CD4-positive, CD25-positive, alpha-beta regulatory T cell (primary cell): ENCODE data around the gene HIVEP3. TPM values are rescaled to one million over a fixed set of nuclear protein-coding genes. Genes with fewer than 3 reads are reported as not detected.

ENCODE experiments used
- ATAC-seq, 2 donors: fragments of 150-1000 bp; cut with Tn5 transposase; one replicate each; pipeline ENCODE4 v1.10.0; 2021; ENCODE audit warnings: low read depth in 2 of 2, moderate number of reproducible peaks in 2 of 2, moderate library complexity in 1 of 2
- DNase-seq, 3 donors: peaks; one replicate each; pipeline versions ENCODE4 v3.0.0 to v3.0.0-alpha.2; 2012 to 2022; ENCODE audit warnings: mixed read lengths in 1 of 3
- H3K27ac ChIP-seq: one replicate; pipeline ENCODE4 v1.7.0; 2013; ENCODE audit warnings: mild to moderate bottlenecking, low read length; ENCODE audit not compliant: insufficient read depth, poor library complexity, severe bottlenecking
- H3K27me3 ChIP-seq: one replicate; pipeline ENCODE4 v1.7.0; 2013; ENCODE audit warnings: low read length; ENCODE audit not compliant: control insufficient read depth, insufficient read depth
- H3K36me3 ChIP-seq: one replicate; pipeline ENCODE4 v1.7.0; 2013; ENCODE audit warnings: mild to moderate bottlenecking, low read length, moderate library complexity; ENCODE audit not compliant: control insufficient read depth, insufficient read depth
- H3K4me1 ChIP-seq: 2 replicates; pipeline ENCODE4 v1.7.0; 2013; ENCODE audit warnings: mild to moderate bottlenecking, low read length; ENCODE audit not compliant: insufficient read depth, control insufficient read depth, poor library complexity, severe bottlenecking
- H3K4me3 ChIP-seq: one replicate; pipeline ENCODE4 v1.7.0; 2013; ENCODE audit warnings: low read depth, mild to moderate bottlenecking, low read length, moderate library complexity
- H3K9me3 ChIP-seq, 2 experiments: 1 replicate in 1 of 2; 2 replicates in 1 of 2; pipeline ENCODE4 v1.7.0; 2013; ENCODE audit warnings: low read length in 2 of 2, mild to moderate bottlenecking in 1 of 2, moderate library complexity in 1 of 2; ENCODE audit not compliant: control insufficient read depth in 2 of 2
- H3K27ac Mint-ChIP-seq, 3 donors: one replicate each; pipeline ENCODE4 v1.8.0; 2020 to 2022; ENCODE audit warnings: mild to moderate bottlenecking in 3 of 3, mixed read lengths in 3 of 3, moderate library complexity in 2 of 3
- H3K27me3 Mint-ChIP-seq: one replicate; pipeline ENCODE4 v1.8.0; 2022; ENCODE audit warnings: mild to moderate bottlenecking, mixed read lengths
- H3K36me3 Mint-ChIP-seq: one replicate; pipeline ENCODE4 v1.8.0; 2020; ENCODE audit warnings: mixed read lengths
- H3K4me1 Mint-ChIP-seq, 4 donors: one replicate each; pipeline ENCODE4 v1.8.0; 2020 to 2022; ENCODE audit warnings: mixed read lengths in 4 of 4, mild to moderate bottlenecking in 1 of 4
- H3K4me3 Mint-ChIP-seq, 4 donors: one replicate each; pipeline ENCODE4 v1.8.0; 2020 to 2022; ENCODE audit warnings: mild to moderate bottlenecking in 4 of 4, mixed read lengths in 4 of 4, moderate library complexity in 3 of 4
- H3K9me3 Mint-ChIP-seq, 7 donors: one replicate each; pipeline ENCODE4 v1.8.0; 2020 to 2022; ENCODE audit warnings: mixed read lengths in 7 of 7, mild to moderate bottlenecking in 3 of 7, moderate library complexity in 2 of 7
- polyA plus RNA-seq, 4 donors: library from polyadenylated mRNA; unstranded; fragments of 300-500 nt; fragmentation: Illumina TruSeq; gene quantifications; one replicate each; pipeline ENCODE4 v1.2.3, GENCODE V29; 2021
- total RNA-seq: library from RNA; stranded (reverse); gene quantifications from one replicate; pipeline ENCODE4 v1.2.3, GENCODE V29; 2022

The HIVEP3 gene
- total and polyA plus RNA-seq, 5 donors from 2014 or later, result 3.9 to 17.2 (median 7.5) TPM

GRCh38 chr1:41463516-41463915 is 455.2 kb downstream of the HIVEP3 start:
- no peak overlapping the region for H3K4me3 Mint-ChIP-seq
- H3K36me3 ChIP-seq, result no peaks in the 10 kb centered on the region

GRCh38 chr1:41462680-41463004 is 456.1 kb downstream of the HIVEP3 start:
- no peaks in the 10 kb centered on the region for H3K27me3 ChIP-seq
- Mint-ChIP-seq H3K9me3 (no peaks in the 10 kb centered on the region), H3K36me3 (no peaks in the 10 kb centered on the region), H3K27ac (no peak overlapping the region), H3K4me1 (no peaks in the 10 kb centered on the region), H3K4me3 (no peak overlapping the region), H3K27me3 (peaks cover 17% of the 10 kb centered on the region)
- H3K4me3 ChIP-seq, result no peak overlapping the region
- no peak overlapping the region for H3K27ac ChIP-seq
- H3K36me3 ChIP-seq, result no peaks in the 10 kb centered on the region
- H3K4me1 ChIP-seq, result no peaks in the 10 kb centered on the region
- no peak for DNase-seq
- no peak for ATAC-seq
- H3K9me3 ChIP-seq, result no peaks in the 10 kb centered on the region

More at GRCh38 chr1:41463516-41463915, 455.2 kb downstream of the HIVEP3 start:
- Histone ChIP-seq H3K4me1 (no peaks in the 10 kb centered on the region), H3K4me3 (no peak overlapping the region), H3K27me3 (no peaks in the 10 kb centered on the region), H3K27ac (no peak overlapping the region), H3K9me3 (no peaks in the 10 kb centered on the region)
- Mint-ChIP-seq H3K4me1 (no peaks in the 10 kb centered on the region), H3K27me3 (peaks cover 16% of the 10 kb centered on the region), H3K9me3 (no peaks in the 10 kb centered on the region), H3K36me3 (no peaks in the 10 kb centered on the region), H3K27ac (no peak overlapping the region)
- no peak for DNase-seq
- no peak for ATAC-seq

GRCh38 chr1:41461790-41462679 is 456.7 kb downstream of the HIVEP3 start:
- Histone ChIP-seq H3K27ac (no peak overlapping the region), H3K36me3 (no peaks in the 10 kb centered on the region), H3K4me3 (no peak overlapping the region), H3K27me3 (no peaks in the 10 kb centered on the region), H3K9me3 (no peaks in the 10 kb centered on the region), H3K4me1 (no peaks in the 10 kb centered on the region)
- H3K9me3 Mint-ChIP-seq, result no peaks in the 10 kb centered on the region
- H3K4me3 Mint-ChIP-seq, result no peak overlapping the region
- no peak for ATAC-seq
- no peak for DNase-seq
- H3K27ac Mint-ChIP-seq, result no peak overlapping the region
- peaks cover 17% of the 10 kb centered on the region for H3K27me3 Mint-ChIP-seq
- H3K4me1 Mint-ChIP-seq, result no peaks in the 10 kb centered on the region
- no peaks in the 10 kb centered on the region for H3K36me3 Mint-ChIP-seq

DNA sequence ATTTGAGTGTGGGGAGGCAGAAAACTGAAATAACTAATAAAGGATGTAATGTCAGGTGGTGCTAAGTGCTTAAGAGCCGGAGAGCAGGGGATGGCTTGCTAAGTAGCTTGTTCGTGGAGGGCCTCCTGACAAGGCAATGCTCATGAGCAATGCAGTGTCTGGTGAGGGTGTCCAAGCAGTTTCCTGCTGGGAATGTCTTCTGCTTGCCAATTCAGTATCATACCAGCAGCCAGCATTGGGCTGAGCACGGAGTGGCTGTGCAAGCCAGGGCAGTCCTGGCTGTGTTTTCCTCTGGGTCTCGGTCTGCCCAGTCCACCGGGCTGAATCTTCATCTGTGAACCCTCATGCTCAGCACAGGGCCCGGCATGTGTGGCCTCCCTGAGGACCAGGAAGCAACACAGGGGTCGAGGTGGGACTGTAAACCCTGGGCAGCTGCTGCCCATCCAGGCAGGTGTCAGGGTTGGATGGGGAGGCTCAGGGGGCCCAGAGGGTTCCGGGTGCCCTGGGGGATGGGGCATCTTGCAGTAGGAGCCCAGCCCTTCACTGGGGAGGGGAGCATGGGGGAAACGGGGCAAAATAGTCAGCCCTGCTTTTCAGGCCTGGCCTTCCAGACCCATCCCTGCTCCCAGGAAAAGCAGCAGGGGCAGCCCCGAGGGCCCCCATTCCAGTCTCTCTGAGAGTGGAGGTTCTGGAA is 461.7 kb downstream of the HIVEP3 start:
- Mint-ChIP-seq H3K4me1 (no peaks in the 10 kb centered on the region), H3K36me3 (no peaks in the 10 kb centered on the region), H3K27me3 (peaks cover 8% of the 10 kb centered on the region), H3K27ac (no peak overlapping the region), H3K9me3 (peaks cover 0 to 1% (median 0%) of the 10 kb centered on the region in 7 donors), H3K4me3 (no peak overlapping the region)
- no peaks in the 10 kb centered on the region for H3K4me1 ChIP-seq
- no peak overlapping the region for H3K4me3 ChIP-seq
- H3K27me3 ChIP-seq, result no peaks in the 10 kb centered on the region
- no peaks in the 10 kb centered on the region for H3K36me3 ChIP-seq
- no peaks in the 10 kb centered on the region for H3K9me3 ChIP-seq
- H3K27ac ChIP-seq, result no peak overlapping the region
- ATAC-seq, result no peak
- DNase-seq, result no peak

Other genes starting within 250 kb of the HIVEP3 start
- gene GUCA2B, start 234.5 kb upstream of the HIVEP3 start, total RNA-seq, result not detected
- gene GUCA2B, start 234.5 kb upstream of the HIVEP3 start, polyA plus RNA-seq, result not detected
- gene GUCA2A, start 245.8 kb upstream of the HIVEP3 start, total RNA-seq, result not detected
- not detected for gene GUCA2A, start 245.8 kb upstream of the HIVEP3 start, polyA plus RNA-seq